Rectal smooth muscle tissue (tissue), 1 donor: ENCODE results near the gene PIGK.
A peak's percentile ranks its signal among the peaks of the same experiment; 100 is the strongest.

Source experiments
- H3K27ac ChIP-seq: one replicate; pipeline ENCODE4 v1.7.0; 2013; ENCODE audit warnings: low read depth, low read length, inconsistent platforms
- H3K27me3 ChIP-seq: one replicate; pipeline ENCODE4 v1.7.0; 2013; ENCODE audit warnings: low read length; ENCODE audit not compliant: control insufficient read depth, insufficient read depth
- H3K36me3 ChIP-seq: one replicate; pipeline ENCODE4 v1.7.0; 2013; ENCODE audit warnings: low read length; ENCODE audit not compliant: control insufficient read depth, insufficient read depth
- H3K4me1 ChIP-seq: one replicate; pipeline ENCODE4 v1.7.0; 2013; ENCODE audit warnings: low read length; ENCODE audit not compliant: control insufficient read depth, insufficient read depth
- H3K4me3 ChIP-seq: one replicate; pipeline ENCODE4 v1.7.0; 2013; ENCODE audit warnings: low read length
- H3K9ac ChIP-seq: one replicate; pipeline ENCODE4 v1.7.0; 2013; ENCODE audit warnings: low read length

The PIGK gene

GRCh38 chr1:77044133-77044849 lies 174.9 kb downstream of the PIGK start:
- no peak overlapping the region for H3K9ac ChIP-seq
- no peaks in the 10 kb centered on the region for H3K27me3 ChIP-seq
- peaks cover 6% of the 10 kb centered on the region for H3K4me1 ChIP-seq
- H3K27ac ChIP-seq: no peak overlapping the region
- no peak overlapping the region for H3K4me3 ChIP-seq
- H3K36me3 ChIP-seq: no peaks in the 10 kb centered on the region

DNA sequence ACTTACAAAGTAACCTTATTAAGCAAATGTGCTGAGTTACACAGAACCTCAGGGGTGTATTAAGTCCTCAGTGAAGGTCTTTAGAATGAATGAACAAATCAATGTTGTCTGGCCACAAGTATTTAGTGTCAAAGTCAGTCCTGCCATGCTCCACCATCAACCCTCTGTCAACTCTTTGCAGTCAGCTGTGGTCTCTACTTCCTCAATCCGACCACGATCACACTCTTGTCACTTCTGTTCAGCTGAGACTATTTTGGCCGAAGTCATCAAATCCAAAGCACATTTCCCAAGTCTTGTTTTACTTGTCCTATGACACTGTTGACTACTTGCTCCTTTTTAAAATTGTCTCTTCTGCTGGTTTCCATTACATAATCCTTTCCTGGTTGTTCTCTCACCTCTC lies 178.4 kb downstream of the PIGK start:
- no peak overlapping the region for H3K9ac ChIP-seq
- no peak overlapping the region for H3K4me3 ChIP-seq
- H3K27me3 ChIP-seq: no peaks in the 10 kb centered on the region
- no peaks in the 10 kb centered on the region for H3K36me3 ChIP-seq
- no peak overlapping the region for H3K27ac ChIP-seq
- peaks cover 13% of the 10 kb centered on the region for H3K4me1 ChIP-seq

GRCh38 chr1:77039739-77040138 lies 179.5 kb downstream of the PIGK start:
- Histone ChIP-seq H3K36me3 (no peaks in the 10 kb centered on the region), H3K4me1 (peaks cover 13% of the 10 kb centered on the region), H3K4me3 (no peak overlapping the region), H3K27ac (no peak overlapping the region), H3K27me3 (no peaks in the 10 kb centered on the region), H3K9ac (no peak overlapping the region)

GRCh38 chr1:77039111-77039510 lies 180.1 kb downstream of the PIGK start:
- H3K4me1 ChIP-seq: peaks cover 13% of the 10 kb centered on the region
- no peaks in the 10 kb centered on the region for H3K36me3 ChIP-seq
- peak overlapping the region; percentile 71 for H3K27ac ChIP-seq
- no peaks in the 10 kb centered on the region for H3K27me3 ChIP-seq
- no peak overlapping the region for H3K9ac ChIP-seq
- no peak overlapping the region for H3K4me3 ChIP-seq
